ENCODE results near the gene ITPR3. TPM values are rescaled to one million over a fixed set of nuclear protein-coding genes. Genes with fewer than 3 reads are reported as not detected.

Gene ITPR3
- total and polyA plus RNA-seq, 2 donors (not counting 3 experiments of a cell fraction or from before 2014, with no cell fraction given), result 28.8 to 52.2 TPM

GRCh38 chr6:33589731-33590530 is 31.2 kb upstream of the ITPR3 start:
- Histone ChIP-seq H3K9me1 (replicated peaks; ENCODE audit: control insufficient read depth, extremely low read depth, insufficient read depth, low read length) (no peaks in the 10 kb centered on the region), H3K9ac (replicated peaks; ENCODE audit: extremely low read depth, insufficient read depth, low read length) (peak overlapping the region; percentile 33), H3K79me2 (ENCODE audit: control insufficient read depth, insufficient read depth, low read length) (no peaks in the 10 kb centered on the region), H3K36me3 (ENCODE audit: control insufficient read depth in 2 of 2, extremely low read depth in 1 of 2, insufficient read depth in 2 of 2, low read length in 2 of 2) (no peaks in the 10 kb centered on the region), H3K9me3 (replicated peaks; ENCODE audit: control insufficient read depth, insufficient read depth, low read length) (no peaks in the 10 kb centered on the region), H3K27ac (ENCODE audit: insufficient read depth, low read depth, low read length) (peak overlapping the region; percentile 73), H3K27me3 (ENCODE audit: control insufficient read depth in 2 of 2, insufficient read depth in 2 of 2, low read length in 2 of 2) (no peaks in the 10 kb centered on the region), H4K20me1 (replicated peaks; ENCODE audit: control insufficient read depth, extremely low read depth, insufficient read depth, low read length) (no peaks in the 10 kb centered on the region), H3K4me1 (ENCODE audit: control insufficient read depth, extremely low read depth, insufficient read depth, low read length) (peaks cover 27% of the 10 kb centered on the region), H2AFZ (ENCODE audit: low read depth, low read length) (peak overlapping the region; percentile 45), H3K4me2 (ENCODE audit: insufficient read depth, low read length) (peak overlapping the region; percentile 7), H3K4me3 (replicated peaks in 1 of 3; ENCODE audit: insufficient read depth in 1 of 3, low read depth in 1 of 3, low read length in 3 of 3) (no peak overlapping the region)
- no TSS peak for BruUV-seq (replicated peaks)
- POLR2A ChIA-PET, result interaction anchor here (0.8 to 1.2 kb wide), 3 partner anchors 10 to 122 kb away, joined by 3 to 5 read pairs (median 4); partner anchors contain the start of genes BAK1 and UQCC2
- CTCF ChIA-PET, result interaction anchor here (0.6 to 7.0 kb wide), 36 partner anchors 8 to 438 kb away, joined by 3 to 97 read pairs (median 6); partner anchors contain the start of genes BAK1, ITPR3 and UQCC2
- intact Hi-C loops (cut with micrococcal nuclease), result loop anchor here (1.0 to 2.0 kb wide), 6 partner anchors 19 to 121 kb away; partner anchors contain the start of genes ITPR3 and UQCC2
- FAIRE-seq (peak; percentile 92), DNase-seq (ENCODE audit: low read depth, low spot score) (peak; percentile 82)
- TF ChIP-seq FOS (IDR thresholded peaks at IDR 0.05; ENCODE audit: borderline replicate concordance, insufficient read depth, low read length) (peak; percentile 99), GATA2 (IDR thresholded peaks at IDR 0.05; ENCODE audit: insufficient read depth, insufficient read length, low read depth, low read length) (peak; percentile 31), MYC (IDR thresholded peaks at IDR 0.05; ENCODE audit: low read depth, low read length) (no peak), JUN (IDR thresholded peaks at IDR 0.05; ENCODE audit: borderline replicate concordance, insufficient read depth, insufficient read length, low read depth) (peak; percentile 75), POLR2AphosphoS5 (IDR thresholded peaks at IDR 0.05; ENCODE audit: insufficient read depth, low read depth, low read length) (peak; percentile 88), POLR2A (IDR thresholded peaks at IDR 0.05; ENCODE audit: low read depth, low read length) (no peak), EZH2 (IDR thresholded peaks at IDR 0.05; ENCODE audit: borderline replicate concordance, low read depth, low read length, severe bottlenecking) (no peak)
- TF ChIP-seq, protein P1, sequence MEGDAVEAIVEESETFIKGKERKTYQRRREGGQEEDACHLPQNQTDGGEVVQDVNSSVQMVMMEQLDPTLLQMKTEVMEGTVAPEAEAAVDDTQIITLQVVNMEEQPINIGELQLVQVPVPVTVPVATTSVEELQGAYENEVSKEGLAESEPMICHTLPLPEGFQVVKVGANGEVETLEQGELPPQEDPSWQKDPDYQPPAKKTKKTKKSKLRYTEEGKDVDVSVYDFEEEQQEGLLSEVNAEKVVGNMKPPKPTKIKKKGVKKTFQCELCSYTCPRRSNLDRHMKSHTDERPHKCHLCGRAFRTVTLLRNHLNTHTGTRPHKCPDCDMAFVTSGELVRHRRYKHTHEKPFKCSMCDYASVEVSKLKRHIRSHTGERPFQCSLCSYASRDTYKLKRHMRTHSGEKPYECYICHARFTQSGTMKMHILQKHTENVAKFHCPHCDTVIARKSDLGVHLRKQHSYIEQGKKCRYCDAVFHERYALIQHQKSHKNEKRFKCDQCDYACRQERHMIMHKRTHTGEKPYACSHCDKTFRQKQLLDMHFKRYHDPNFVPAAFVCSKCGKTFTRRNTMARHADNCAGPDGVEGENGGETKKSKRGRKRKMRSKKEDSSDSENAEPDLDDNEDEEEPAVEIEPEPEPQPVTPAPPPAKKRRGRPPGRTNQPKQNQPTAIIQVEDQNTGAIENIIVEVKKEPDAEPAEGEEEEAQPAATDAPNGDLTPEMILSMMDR (IDR thresholded peaks at IDR 0.05; ENCODE audit: extremely low read depth in 1 of 2, insufficient read depth in 1 of 2, low read depth in 1 of 2, low read length in 2 of 2), result peak; percentile 90 to 95
- TF ChIP-seq, protein P2, sequence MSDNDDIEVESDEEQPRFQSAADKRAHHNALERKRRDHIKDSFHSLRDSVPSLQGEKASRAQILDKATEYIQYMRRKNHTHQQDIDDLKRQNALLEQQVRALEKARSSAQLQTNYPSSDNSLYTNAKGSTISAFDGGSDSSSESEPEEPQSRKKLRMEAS (IDR thresholded peaks at IDR 0.05; ENCODE audit: insufficient read depth, insufficient read length), result no peak
- dilution Hi-C loops (cut with MboI; ENCODE audit: extremely low pct_ligation_motif_present, low sequenced_read_pairs), result no loop called here

Measured in endothelial cell of umbilical vein (primary cell).